Measurements from ENCODE around the gene MAPK10.
"Not testable (repeated sequence)": the region's sequence is repeated elsewhere in the genome, so short reads cannot be mapped to it uniquely, and the experiment has no call there.

Gene MAPK10

GRCh38 chr4:86101841-86102240 is 258.0 kb downstream of the MAPK10 start:
- no peak for DNase-seq (ENCODE audit: low read depth)

DNA sequence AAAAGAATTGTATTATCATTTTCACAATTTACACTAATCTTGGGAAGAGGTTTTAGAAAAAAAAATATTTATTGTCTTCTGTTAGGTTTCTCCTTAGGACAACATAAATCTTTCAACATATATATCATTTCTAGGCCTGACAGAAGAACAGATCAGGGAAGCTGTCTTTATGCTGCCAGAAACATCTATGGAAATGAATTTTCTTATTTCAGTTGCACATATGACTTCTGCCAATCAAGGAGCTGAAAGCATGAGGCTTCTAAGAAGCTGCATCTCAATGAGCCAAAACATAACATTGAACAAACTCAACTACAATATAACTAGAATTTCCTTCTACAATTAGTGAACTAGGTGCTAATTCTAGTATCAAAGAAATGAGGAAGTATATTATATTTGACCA is 258.4 kb downstream of the MAPK10 start:
- no peak for DNase-seq (ENCODE audit: low read depth)

DNA sequence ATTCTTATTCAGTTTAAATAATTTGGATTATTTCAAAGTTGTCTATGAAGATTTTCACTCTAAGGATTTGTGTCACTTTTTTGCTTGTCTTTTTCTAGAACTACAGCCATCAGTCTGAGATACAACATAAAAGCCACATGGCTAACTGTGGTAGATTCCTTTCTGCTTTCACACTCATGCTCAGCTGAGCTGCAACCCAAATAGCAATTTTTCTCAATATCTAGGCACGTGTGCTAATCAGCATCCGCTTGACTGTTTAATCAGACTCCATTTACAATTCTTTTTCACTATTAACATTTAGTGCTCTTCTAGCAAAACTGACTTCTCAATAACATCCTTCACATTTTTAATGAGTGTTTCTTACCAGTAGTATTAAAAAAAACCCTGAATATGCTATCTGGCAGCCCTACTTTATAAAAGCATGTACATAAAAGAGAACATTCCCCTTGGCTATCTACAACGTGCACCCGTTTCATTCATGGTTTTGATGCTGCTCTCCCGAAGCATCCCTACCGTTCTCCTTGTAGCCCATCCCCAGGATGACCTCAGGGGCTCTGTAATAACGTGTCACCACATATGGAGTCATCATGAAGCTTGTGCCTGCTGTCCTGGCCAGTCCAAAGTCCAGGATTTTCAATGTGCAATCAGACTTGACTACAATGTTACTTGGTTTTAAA is 259.2 kb downstream of the MAPK10 start:
- no peak for DNase-seq (ENCODE audit: low read depth)

- no peak for DNase-seq (ENCODE audit: low read depth)
These were observed 260.5 kb downstream of the MAPK10 start for GRCh38 chr4:86099348-86099747.

- DNase-seq (ENCODE audit: low read depth): no peak
These were observed 261.2 kb downstream of the MAPK10 start for GRCh38 chr4:86098691-86099090.

GRCh38 chr4:86096373-86096772 is 263.5 kb downstream of the MAPK10 start:
- no peak for DNase-seq (ENCODE audit: low read depth)

DNA sequence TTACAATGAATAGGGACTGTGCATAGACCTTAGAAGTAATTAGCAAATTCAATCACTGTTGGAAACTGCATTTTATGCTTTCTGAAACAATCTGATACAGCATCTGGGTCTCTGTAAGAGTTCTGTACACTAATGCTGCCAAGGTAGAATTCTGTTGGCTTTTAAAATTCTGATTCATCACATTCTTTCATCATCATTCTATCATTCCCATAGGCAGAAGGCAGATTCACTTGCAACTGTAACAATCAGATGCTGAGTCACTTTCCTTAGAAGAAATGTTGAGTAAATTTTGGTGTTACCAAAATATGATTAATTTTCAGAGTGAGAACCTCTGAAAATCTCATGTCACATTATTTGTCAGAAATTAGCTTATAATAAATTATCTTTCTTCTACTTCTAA is 267.2 kb downstream of the MAPK10 start:
- peak; percentile 60 for DNase-seq (ENCODE audit: low read depth)

DNA sequence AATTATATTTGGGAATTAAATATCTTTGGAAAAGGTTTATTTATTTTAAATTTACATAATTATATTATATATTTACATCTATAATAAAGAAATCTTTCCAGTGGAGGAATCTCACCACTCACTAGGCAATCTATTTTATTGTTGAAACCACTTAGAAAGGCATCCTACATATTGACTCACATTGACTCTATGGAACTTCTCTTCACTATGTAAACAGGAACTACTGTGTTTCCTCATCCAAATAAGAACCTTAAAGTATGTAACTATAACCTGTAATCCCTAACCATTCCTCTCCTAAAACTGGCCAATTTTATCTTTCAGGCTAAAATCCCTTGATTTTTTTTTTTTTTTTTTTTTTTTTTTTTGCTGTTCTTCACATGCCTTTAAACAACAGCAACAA is 268.7 kb downstream of the MAPK10 start:
- no peak for DNase-seq (ENCODE audit: low read depth)

DNA sequence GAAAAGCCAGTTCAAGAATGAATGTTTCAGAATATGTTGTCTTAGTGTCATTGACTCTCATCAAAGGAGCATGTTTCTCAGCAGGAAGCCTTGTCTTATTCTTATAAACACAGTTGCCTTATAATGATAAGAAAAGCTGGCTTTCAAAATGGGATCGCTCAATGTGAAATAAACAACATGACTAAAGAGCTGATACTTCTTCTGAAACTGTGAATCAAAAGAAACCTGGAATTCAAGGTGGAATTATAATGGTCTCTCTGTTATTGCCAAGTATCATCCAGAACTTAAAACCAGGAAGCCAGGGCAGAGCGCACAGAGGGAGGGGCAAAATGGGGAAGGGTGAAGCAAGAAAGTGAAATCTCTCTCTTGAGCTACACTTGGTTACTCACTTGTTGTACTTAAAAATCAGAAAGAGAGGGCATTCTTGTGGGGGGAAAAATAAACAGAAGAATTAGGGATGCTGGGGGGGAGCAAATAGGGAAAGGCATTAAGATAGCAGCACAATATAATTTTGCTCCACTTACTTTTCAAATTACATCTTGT is 270.0 kb downstream of the MAPK10 start:
- peak; percentile 10 for DNase-seq (ENCODE audit: low read depth)

GRCh38 chr4:86089053-86089452 is 270.8 kb downstream of the MAPK10 start:
- no peak for DNase-seq (ENCODE audit: low read depth)

DNA sequence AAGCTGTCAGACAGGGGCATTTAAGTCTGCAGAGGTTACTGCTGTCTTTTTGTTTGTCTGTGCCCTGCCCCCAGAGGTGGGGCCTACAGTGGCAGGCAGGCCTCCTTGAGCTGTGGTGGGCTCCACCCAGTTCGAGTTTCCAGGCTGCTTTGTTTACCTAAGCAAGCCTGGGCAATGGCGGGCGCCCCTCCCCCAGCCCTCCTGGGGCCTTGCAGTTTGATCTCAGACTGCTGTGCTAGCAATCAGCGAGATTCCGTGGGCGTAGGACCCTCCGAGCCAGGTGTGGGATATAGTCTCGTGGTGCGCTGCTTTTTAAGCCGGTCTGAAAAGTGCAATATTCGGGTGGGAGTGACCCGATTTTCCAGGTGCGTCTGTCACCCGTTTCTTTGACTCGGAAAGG is 284.1 kb downstream of the MAPK10 start:
- DNase-seq (ENCODE audit: low read depth): not testable (repeated sequence)

- no peak for DNase-seq (ENCODE audit: low read depth)
These were observed 299.5 kb downstream of the MAPK10 start for GRCh38 chr4:86060341-86060740.

DNA sequence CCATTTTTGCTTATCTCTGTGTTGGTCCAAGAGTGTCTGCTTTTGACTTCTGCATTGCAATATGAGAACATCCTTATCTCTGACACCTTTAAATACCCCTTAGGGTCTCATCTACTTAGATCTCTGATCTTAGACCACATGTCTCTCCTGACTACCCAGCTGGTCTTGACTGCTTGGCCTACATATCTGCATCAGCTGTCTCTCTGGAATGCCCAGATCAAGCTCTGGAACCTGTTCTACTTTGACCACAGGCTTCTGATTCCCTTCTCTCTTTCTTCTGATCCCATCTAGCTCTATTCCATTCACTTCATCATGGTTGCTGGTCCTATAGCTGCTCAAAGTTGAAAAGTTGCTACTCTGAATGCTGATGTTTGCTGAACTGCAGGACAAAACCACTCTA is 301.2 kb downstream of the MAPK10 start:
- DNase-seq (ENCODE audit: low read depth): no peak

- DNase-seq (ENCODE audit: low read depth): peak; percentile 44
These were observed 304.0 kb downstream of the MAPK10 start for GRCh38 chr4:86055898-86056297.

DNA sequence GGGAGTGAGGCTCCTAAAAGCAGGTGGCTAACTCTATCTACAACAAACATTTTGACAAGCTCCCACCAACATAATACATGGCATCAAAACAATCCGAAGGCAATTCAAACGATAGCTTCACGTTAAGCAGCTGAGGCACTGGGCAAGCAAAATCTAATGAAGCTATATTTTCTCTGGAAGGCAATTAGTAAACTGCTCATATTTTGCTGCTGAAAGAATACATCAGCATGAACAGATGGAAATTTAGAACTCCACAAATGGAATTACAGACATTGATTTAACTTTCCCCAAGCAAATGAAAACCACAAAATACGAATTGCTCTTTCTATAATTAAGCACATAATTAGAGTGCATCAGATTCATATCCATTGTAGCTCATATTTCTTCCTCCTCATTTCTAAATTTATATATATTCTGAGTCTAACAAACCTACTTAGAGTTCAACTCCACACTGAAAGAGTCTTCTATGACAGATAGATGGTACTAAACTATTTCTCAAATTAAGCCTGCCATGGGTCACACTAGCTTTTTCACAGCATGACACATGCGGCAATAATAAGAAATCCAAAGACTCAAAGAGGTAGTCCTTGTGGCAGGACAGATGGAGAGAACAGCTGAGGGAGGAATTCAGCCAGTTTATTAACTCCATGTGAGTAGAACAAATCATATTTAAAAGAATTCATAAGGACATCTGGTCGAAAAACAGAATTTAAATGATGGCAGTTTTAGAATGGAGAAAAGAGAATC is 305.4 kb downstream of the MAPK10 start:
- no peak for DNase-seq (ENCODE audit: low read depth)

- DNase-seq (ENCODE audit: low read depth): no peak
These were observed 309.4 kb downstream of the MAPK10 start for GRCh38 chr4:86050496-86050895.

DNA sequence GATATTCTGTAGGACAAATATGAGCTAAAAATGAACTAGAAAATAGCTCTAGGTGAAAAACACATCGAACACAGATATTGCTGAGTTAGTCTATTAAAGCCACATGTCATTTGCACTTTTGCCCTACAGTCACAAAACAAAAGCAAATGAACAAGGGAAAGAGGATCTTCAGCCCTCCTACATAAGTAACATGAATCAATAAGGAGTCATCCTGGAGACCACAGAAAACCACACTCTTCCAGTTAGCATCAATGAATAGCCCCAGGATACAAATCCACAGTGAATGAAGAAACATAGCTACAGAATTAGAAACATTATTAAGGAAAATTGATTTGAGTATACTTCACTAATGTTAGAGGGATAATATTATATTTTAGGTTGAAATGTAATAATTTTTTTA is 311.4 kb downstream of the MAPK10 start:
- DNase-seq (ENCODE audit: low read depth): peak; percentile 24

DNA sequence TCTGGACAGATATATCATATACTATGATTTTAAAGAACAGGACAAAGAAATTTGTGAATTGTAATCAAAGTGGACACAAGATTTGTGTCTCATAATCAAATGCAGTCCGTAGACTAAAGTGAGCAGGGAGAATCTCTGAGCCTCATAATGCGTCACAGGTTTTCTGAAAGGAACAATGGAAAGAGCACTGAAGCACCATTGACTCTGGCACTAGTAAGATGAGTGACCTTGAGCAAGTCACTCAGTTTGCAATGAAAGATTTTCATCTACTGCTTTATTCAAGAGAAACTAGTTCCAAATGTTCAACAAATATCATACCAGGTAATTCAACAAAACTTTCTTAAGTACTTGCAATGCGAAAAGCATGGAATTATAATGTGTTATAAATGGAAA is 315.3 kb downstream of the MAPK10 start:
- DNase-seq (ENCODE audit: low read depth): no peak

- peak; percentile 39 for DNase-seq (ENCODE audit: low read depth)
These were observed 315.9 kb downstream of the MAPK10 start for GRCh38 chr4:86043755-86044592.

- no peak for DNase-seq (ENCODE audit: low read depth)
These were observed 321.8 kb downstream of the MAPK10 start for GRCh38 chr4:86038037-86038436.

GRCh38 chr4:86036736-86037135 is 323.1 kb downstream of the MAPK10 start:
- no peak for DNase-seq (ENCODE audit: low read depth)

- DNase-seq (ENCODE audit: low read depth): no peak
These were observed 324.2 kb downstream of the MAPK10 start for GRCh38 chr4:86035688-86036087.

- DNase-seq (ENCODE audit: low read depth): no peak
These were observed 325.2 kb downstream of the MAPK10 start for GRCh38 chr4:86034616-86035015.
